Prostate gland (tissue), 2 donors: ENCODE data around the gene ALG5. TPM values are rescaled to one million over a fixed set of nuclear protein-coding genes. Genes with fewer than 3 reads are reported as not detected.

Source experiments
- DNase-seq: peaks from one replicate; pipeline ENCODE4 v3.0.0-alpha.2; 2019; ENCODE audit warnings: low spot score
- H3K27ac ChIP-seq, 2 donors: fragments of 200-600 bp; sonication (generic); 2 replicates each; pipeline ENCODE4 v1.5.1; 2017 to 2019
- H3K27me3 ChIP-seq: fragments of 200-600 bp; sonication (generic); replicated peaks from 2 replicates; pipeline ENCODE4 v1.5.1; 2019; ENCODE audit not compliant: insufficient read depth
- H3K36me3 ChIP-seq, 2 donors: fragments of 200-600 bp; sonication (generic); 1 replicate in 1 of 2; 2 replicates in 1 of 2; pipeline versions ENCODE4 v1.5.1 to v1.8.1; 2017 to 2019
- H3K4me1 ChIP-seq: fragments of 200-600 bp; sonication (generic); replicated peaks from 2 replicates; pipeline ENCODE4 v1.5.1; 2019
- H3K4me3 ChIP-seq, 2 donors: fragments of 200-600 bp; sonication (generic); 2 replicates each; pipeline ENCODE4 v1.5.1; 2017 to 2019
- H3K9me3 ChIP-seq: fragments of 200-600 bp; sonication (generic); 2 replicates; pipeline ENCODE4 v1.5.1; 2017
- CTCF ChIP-seq, 4 experiments: fragments of 200-600 bp in 2 of 4; fragments of 450-650 bp in 2 of 4; sonication (generic) in 2 of 4; IDR thresholded peaks; 1 replicate in 3 of 4; 2 replicates in 1 of 4; pipeline ENCODE4 v1.5.1; 2016 to 2019; ENCODE audit warnings: antibody characterized with exemption in 4 of 4, mild to moderate bottlenecking in 2 of 4, moderate library complexity in 2 of 4
- POLR2A ChIP-seq: fragments of 450-650 bp; IDR thresholded peaks from one replicate; pipeline ENCODE4 v1.6.1; 2016; ENCODE audit warnings: antibody characterized with exemption, mild to moderate bottlenecking
- POLR2AphosphoS5 ChIP-seq: sonication (generic); formaldehyde crosslinking; IDR thresholded peaks from one replicate; pipeline ENCODE4 v1.6.1; 2017; ENCODE audit warnings: antibody characterized with exemption
- WGBS: methylation state at CpG from one replicate; pipeline ENCODE4 v1.1.5; 2018; 5-methylcytosine and 5-hydroxymethylcytosine counted together
- intact Hi-C: fragments of 100-400 bp; cut with DNase I; formaldehyde crosslinking; loops from one replicate; pipeline ENCODE4 v1.14.2; 2022
- total RNA-seq, 2 donors: library from RNA; depleted of rRNA; stranded (reverse); fragments of >200 nt; gene quantifications; one replicate each; pipeline ENCODE4 v1.1.0, GENCODE V29; 2016

The ALG5 gene
- total RNA-seq, 2 donors from 2014 or later, result 14.1 to 41.3 TPM

GRCh38 chr13:36924001-36924400 lies 75.1 kb downstream of the ALG5 start:
- intact Hi-C loops, result no loop called here
- TF ChIP-seq POLR2AphosphoS5, result no peak
- no peak for TF ChIP-seq CTCF (IDR thresholded peaks at IDR 0.05)
- TF ChIP-seq POLR2A, result no peak
- Histone ChIP-seq H3K27ac (no peak overlapping the region), H3K9me3 (no peaks in the 10 kb centered on the region), H3K36me3 (no peaks in the 10 kb centered on the region), H3K27me3 (no peaks in the 10 kb centered on the region), H3K4me3 (no peak overlapping the region), H3K4me1 (no peaks in the 10 kb centered on the region)
- DNase-seq, result no peak
- 73% methylated on average over 3 of the region's 3 CpGs for WGBS

- DNase-seq, result no peak
- intact Hi-C loops, result no loop called here
- H3K27me3 ChIP-seq, result no peaks in the 10 kb centered on the region
- WGBS, result 77% methylated on average over 10 of the region's 10 CpGs
- no peak for TF ChIP-seq POLR2A
- H3K4me1 ChIP-seq, result no peaks in the 10 kb centered on the region
- H3K9me3 ChIP-seq, result no peaks in the 10 kb centered on the region
- H3K27ac ChIP-seq, result no peak overlapping the region
- no peak overlapping the region for H3K4me3 ChIP-seq
- no peaks in the 10 kb centered on the region for H3K36me3 ChIP-seq
Observed at GRCh38 chr13:36921631-36922301, 77.4 kb downstream of the ALG5 start.

- H3K36me3 ChIP-seq, result no peaks in the 10 kb centered on the region
- intact Hi-C loops, result no loop called here
- no peak for DNase-seq
- H3K27ac ChIP-seq, result peak overlapping the region; percentile 70 to 88
- no peak for TF ChIP-seq POLR2A
- TF ChIP-seq CTCF (IDR thresholded peaks at IDR 0.05), result no peak
- TF ChIP-seq POLR2AphosphoS5, result no peak
- no peaks in the 10 kb centered on the region for H3K9me3 ChIP-seq
- H3K4me1 ChIP-seq, result no peaks in the 10 kb centered on the region
- 28% methylated on average over 9 of the region's 9 CpGs for WGBS
- H3K27me3 ChIP-seq, result no peaks in the 10 kb centered on the region
- H3K4me3 ChIP-seq, result peak overlapping the region; percentile 59 to 67
Observed at GRCh38 chr13:36920616-36921185, 78.4 kb downstream of the ALG5 start.

DNA sequence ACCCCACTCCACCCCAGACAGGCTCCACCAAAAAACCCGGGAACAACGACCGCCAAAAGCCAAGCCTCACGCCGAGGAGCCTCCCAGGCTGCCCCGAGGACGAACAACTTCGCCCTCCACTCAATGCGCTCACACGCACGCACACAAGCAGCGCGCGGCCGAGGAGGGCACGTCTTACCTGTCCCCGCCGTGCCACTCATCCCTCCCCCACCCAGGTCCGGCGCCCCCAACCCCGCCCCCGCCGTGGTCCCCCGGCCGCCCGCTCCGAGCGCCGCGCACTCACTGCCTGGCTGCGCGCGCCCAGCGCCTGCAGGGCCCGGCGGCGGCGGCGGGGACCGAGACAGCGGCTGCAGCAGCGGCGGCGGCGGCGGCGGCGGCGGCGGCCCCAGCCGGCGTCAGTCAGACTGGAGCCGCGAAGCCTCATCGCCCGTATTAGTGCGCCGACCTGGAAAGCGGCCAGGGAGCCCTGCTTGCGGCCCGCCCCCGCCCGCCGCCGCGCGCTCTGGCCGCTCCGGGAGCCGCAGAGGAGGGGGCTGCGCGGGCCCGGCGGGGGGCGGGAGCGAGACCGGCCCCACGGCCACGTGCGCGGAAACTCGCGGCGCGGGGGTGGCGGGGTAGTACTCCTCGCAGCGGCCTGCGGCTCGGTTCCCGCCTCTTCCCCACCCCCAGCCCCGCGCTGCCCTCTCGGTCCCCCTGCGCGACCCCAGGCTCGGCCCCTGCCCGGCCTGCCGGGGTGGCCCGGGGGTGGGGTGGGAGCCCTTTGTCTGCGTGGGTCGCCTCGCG lies 79.1 kb downstream of the ALG5 start, which contains the start of gene SMAD9:
Gene SMAD9, minus strand, starts transcription at position 406 of the 783 bp plus-strand sequence. CDS start 40,549 bp downstream, outside the sequence.
- whole genome bisulfite sequencing, result 0% methylated on average over 24 of the region's 104 CpGs
- Histone ChIP-seq H3K9me3 (no peaks in the 10 kb centered on the region), H3K36me3 (no peaks in the 10 kb centered on the region), H3K4me3 (peak within 1 kb of the TSS; percentile 59 to 67), H3K27me3 (no peaks in the 10 kb centered on the region), H3K4me1 (no peaks in the 10 kb centered on the region), H3K27ac (peak within 1 kb of the TSS; percentile 85 to 88)
- TF ChIP-seq POLR2AphosphoS5 (no peak), CTCF (IDR thresholded peaks at IDR 0.05) (no peak)
- intact Hi-C loops, result loop anchor here (5.0 kb wide), 1 partner anchor 43 kb away; no protein-coding TSS in a partner anchor
- peak; percentile 76 for DNase-seq

DNA sequence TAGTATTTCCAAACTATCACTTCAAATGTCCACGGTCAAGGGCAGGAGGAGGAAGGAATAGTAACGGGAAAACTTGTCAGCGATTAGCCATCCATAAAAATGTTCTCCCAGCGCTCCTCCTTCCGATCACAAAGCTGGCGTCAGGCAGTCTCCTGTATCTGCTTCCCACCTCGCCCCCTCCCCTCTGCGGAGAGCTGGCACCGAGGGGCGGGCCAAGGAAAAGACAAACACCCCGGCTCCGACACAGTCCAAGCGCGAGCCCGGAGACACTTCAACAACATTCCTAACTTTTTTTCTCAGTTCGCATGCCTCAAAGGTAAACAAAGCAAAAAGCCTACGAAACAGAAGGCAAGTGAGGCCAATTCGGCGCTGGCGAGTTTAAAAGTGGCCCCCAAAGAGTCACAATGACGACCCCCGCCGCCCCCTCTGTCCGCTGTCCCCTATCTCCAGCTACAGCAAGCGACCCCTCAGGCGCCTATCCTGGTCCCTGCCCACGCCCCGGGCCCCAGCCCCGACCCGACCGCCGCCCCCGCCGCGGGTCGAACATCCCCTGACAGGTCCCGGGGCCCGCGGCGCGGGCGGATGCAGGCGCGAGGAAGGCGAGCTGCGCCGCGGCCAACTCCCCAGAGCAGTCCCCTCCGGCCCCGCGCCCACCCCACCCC lies 79.8 kb downstream of the ALG5 start:
- peak overlapping the region; percentile 59 to 67 for H3K4me3 ChIP-seq
- intact Hi-C loops, result loop anchor here (5.0 kb wide), 1 partner anchor 42 kb away; no protein-coding TSS in a partner anchor
- no peaks in the 10 kb centered on the region for H3K36me3 ChIP-seq
- H3K27me3 ChIP-seq, result no peaks in the 10 kb centered on the region
- no peaks in the 10 kb centered on the region for H3K4me1 ChIP-seq
- peak; percentile 55 for DNase-seq
- no peaks in the 10 kb centered on the region for H3K9me3 ChIP-seq
- TF ChIP-seq CTCF (IDR thresholded peaks at IDR 0.05) (no peak), POLR2AphosphoS5 (peak; percentile 6), POLR2A (no peak)
- WGBS, result 1% methylated on average over 44 of the region's 51 CpGs
- H3K27ac ChIP-seq, result peak overlapping the region; percentile 85 to 88
